Measurements from ENCODE around the gene RSPO4. TPM values are rescaled to one million over a fixed set of nuclear protein-coding genes. Genes with fewer than 3 reads are reported as not detected.

The RSPO4 gene
- total and polyA plus RNA-seq, 2 experiments from 2014 or later, result 2.8 to 4.5 TPM

- TF ChIP-seq ZNF462 (CRISPR knock-in tag; IDR thresholded peaks at IDR 0.05) (no peak), STAT1 (IDR thresholded peaks at IDR 0.05; ENCODE audit: unreplicated experiment) (no peak), ETS1 (IDR thresholded peaks at IDR 0.05) (no peak)
Measured at GRCh38 chr20:959996-960615, 42.0 kb downstream of the RSPO4 start (continued).

GRCh38 chr20:958936-959815 lies 42.9 kb downstream of the RSPO4 start:
- Histone ChIP-seq H3K79me2 (replicated peaks; ENCODE audit: insufficient read depth) (no peaks in the 10 kb centered on the region), H3K4me3 (no peak overlapping the region), H3K27ac (ENCODE audit: low read depth) (no peak overlapping the region), H3K4me1 (ENCODE audit: insufficient read depth) (no peaks in the 10 kb centered on the region), H2AFZ (no peak overlapping the region), H3K36me3 (ENCODE audit: insufficient read depth) (no peaks in the 10 kb centered on the region), H3K4me2 (no peak overlapping the region), H4K20me1 (replicated peaks; ENCODE audit: insufficient read depth) (no peaks in the 10 kb centered on the region), H3K27me3 (ENCODE audit: insufficient read depth) (no peaks in the 10 kb centered on the region), H3F3A (replicated peaks; ENCODE audit: low read depth) (no peaks in the 10 kb centered on the region), H3K9me2 (ENCODE audit: insufficient read depth) (no peaks in the 10 kb centered on the region)
- DNase-seq (ENCODE audit: low spot score) (no peak), ATAC-seq (no peak)
- no peaks in the 10 kb centered on the region for H3K36me3 Mint-ChIP-seq (ENCODE audit: low read depth)
- peaks cover 4% of the 10 kb centered on the region for H3K27me3 Mint-ChIP-seq (ENCODE audit: insufficient read depth, low read depth, poor library complexity)
- no peaks in the 10 kb centered on the region for H3K9me3 Mint-ChIP-seq
- TF ChIP-seq NANOG (IDR thresholded peaks at IDR 0.05; ENCODE audit: borderline replicate concordance), result no peak
- TF ChIP-seq ZNF114 (CRISPR knock-in tag; IDR thresholded peaks at IDR 0.05), result no peak
- TF ChIP-seq CREB1 (CRISPR knock-in tag; IDR thresholded peaks at IDR 0.05; ENCODE audit: low read depth), result no peak
- no peak for TF ChIP-seq EZH2 (IDR thresholded peaks at IDR 0.05; ENCODE audit: low read depth, unreplicated experiment)
- TF ChIP-seq ZNF331 (CRISPR knock-in tag; IDR thresholded peaks at IDR 0.05; ENCODE audit: low read depth), result no peak
- no peak for TF ChIP-seq JUNB (IDR thresholded peaks at IDR 0.05; ENCODE audit: unreplicated experiment)
- H3K4me3 Mint-ChIP-seq, result no peak overlapping the region
- H3K27ac Mint-ChIP-seq, result no peak overlapping the region
- peaks cover 7% of the 10 kb centered on the region for H3K4me1 Mint-ChIP-seq

Measured in GM23338 (cell line).